Neuronal stem cell (in vitro differentiated cells): ENCODE measurements around the gene ZMYM3.

Experiments
- DNase-seq: peaks from one replicate; pipeline ENCODE4 v3.0.0-alpha.2; 2013; ENCODE audit warnings: low spot score
- H2AFZ ChIP-seq: one replicate; pipeline ENCODE4 v1.6.1; 2013; ENCODE audit warnings: mild to moderate bottlenecking, low read length, inconsistent platforms
- H2AK5ac ChIP-seq: 2 replicates; pipeline ENCODE4 v1.6.1; 2013; ENCODE audit warnings: low read depth, mild to moderate bottlenecking, inconsistent platforms, low read length, moderate library complexity, mixed read lengths
- H2BK120ac ChIP-seq: 2 replicates; pipeline ENCODE4 v1.6.1; 2013; ENCODE audit warnings: low read depth, mild to moderate bottlenecking, inconsistent platforms, low read length, moderate library complexity, mixed read lengths
- H2BK12ac ChIP-seq: one replicate; pipeline ENCODE4 v1.6.1; 2013; ENCODE audit warnings: low read length, inconsistent platforms
- H2BK15ac ChIP-seq: 2 replicates; pipeline ENCODE4 v1.6.1; 2013; ENCODE audit warnings: mild to moderate bottlenecking, low read length, inconsistent platforms, mixed read lengths
- H2BK5ac ChIP-seq: one replicate; pipeline ENCODE4 v1.6.1; 2013; ENCODE audit warnings: inconsistent platforms, mild to moderate bottlenecking, low read length, moderate library complexity
- H3K14ac ChIP-seq: one replicate; pipeline ENCODE4 v1.6.1; 2013; ENCODE audit warnings: low read length, inconsistent platforms
- H3K18ac ChIP-seq: 2 replicates; pipeline ENCODE4 v1.6.1; 2013; ENCODE audit warnings: low read length, inconsistent platforms
- H3K23ac ChIP-seq: 2 replicates; pipeline ENCODE4 v1.6.1; 2013; ENCODE audit warnings: low read depth, mild to moderate bottlenecking, mixed read lengths, low read length, inconsistent platforms; ENCODE audit not compliant: poor library complexity
- H3K27ac ChIP-seq: replicated peaks from 3 replicates; pipeline ENCODE4 v1.5.1; 2013; ENCODE audit warnings: low read length, inconsistent platforms
- H3K27me3 ChIP-seq, 3 experiments: 2 replicates each; pipeline ENCODE4 v1.6.1; 2013; ENCODE audit warnings: low read length in 3 of 3, mild to moderate bottlenecking in 2 of 3, inconsistent platforms in 1 of 3, low read depth in 1 of 3, mixed read lengths in 1 of 3, moderate library complexity in 1 of 3; ENCODE audit not compliant: control insufficient read depth in 3 of 3, insufficient read depth in 3 of 3
- H3K36me3 ChIP-seq, 2 donors: replicated peaks in 1 of 2; 2 replicates each; pipeline ENCODE4 v1.6.1; 2013; ENCODE audit warnings: low read length in 2 of 2; ENCODE audit not compliant: control insufficient read depth in 2 of 2, insufficient read depth in 2 of 2
- H3K4ac ChIP-seq: 2 replicates; pipeline ENCODE4 v1.6.1; 2013; ENCODE audit warnings: inconsistent platforms, mild to moderate bottlenecking, low read length, moderate library complexity
- H3K4me1 ChIP-seq, 2 donors: 1 replicate in 1 of 2; 2 replicates in 1 of 2; pipeline ENCODE4 v1.6.1; 2013; ENCODE audit warnings: low read length in 2 of 2, low read depth in 1 of 2; ENCODE audit not compliant: control insufficient read depth in 2 of 2, insufficient read depth in 1 of 2
- H3K4me2 ChIP-seq: one replicate; pipeline ENCODE4 v1.6.1; 2013; ENCODE audit warnings: mild to moderate bottlenecking, low read length, inconsistent platforms; ENCODE audit not compliant: insufficient read depth, poor library complexity, severe bottlenecking
- H3K4me3 ChIP-seq, 2 donors: 2 replicates each; pipeline ENCODE4 v1.5.1; 2013; ENCODE audit warnings: low read length in 2 of 2, mild to moderate bottlenecking in 2 of 2, inconsistent platforms in 1 of 2, moderate library complexity in 1 of 2
- H3K79me1 ChIP-seq: one replicate; pipeline ENCODE4 v1.6.1; 2013; ENCODE audit warnings: low read depth, mild to moderate bottlenecking, inconsistent platforms, low read length, moderate library complexity
- H3K9ac ChIP-seq: one replicate; pipeline ENCODE4 v1.6.1; 2013; ENCODE audit warnings: mild to moderate bottlenecking, low read depth, low read length, inconsistent platforms; ENCODE audit not compliant: poor library complexity
- H3K9me3 ChIP-seq, 2 donors: replicated peaks in 1 of 2; 2 replicates each; pipeline versions ENCODE3 to v1.6.1; 2013; ENCODE audit warnings: low read length in 2 of 2, mild to moderate bottlenecking in 2 of 2, inconsistent platforms in 1 of 2, low read depth in 1 of 2, mixed read lengths in 1 of 2, moderate library complexity in 1 of 2; ENCODE audit not compliant: control insufficient read depth in 2 of 2, insufficient read depth in 1 of 2
- H4K8ac ChIP-seq: one replicate; pipeline ENCODE4 v1.6.1; 2013; ENCODE audit warnings: low read depth, mild to moderate bottlenecking, inconsistent platforms, low read length, moderate library complexity
- H4K91ac ChIP-seq: one replicate; pipeline ENCODE4 v1.6.1; 2013; ENCODE audit warnings: low read length, low read depth, mild to moderate bottlenecking, inconsistent platforms; ENCODE audit not compliant: poor library complexity
- WGBS, 2 donors: extraction: QIAGEN DNeasy Blood & Tissue Kit; methylation state at CpG; one replicate each; pipeline ENCODE4 v1.1.7; 2013; ENCODE audit warnings: missing lambda C conversion rate in 2 of 2, mixed read lengths in 1 of 2; ENCODE audit not compliant: insufficient read length in 2 of 2, insufficient replicate concordance in 1 of 2; ENCODE audit errors: extremely low coverage in 2 of 2; 5-methylcytosine and 5-hydroxymethylcytosine counted together

ZMYM3 gene

DNA sequence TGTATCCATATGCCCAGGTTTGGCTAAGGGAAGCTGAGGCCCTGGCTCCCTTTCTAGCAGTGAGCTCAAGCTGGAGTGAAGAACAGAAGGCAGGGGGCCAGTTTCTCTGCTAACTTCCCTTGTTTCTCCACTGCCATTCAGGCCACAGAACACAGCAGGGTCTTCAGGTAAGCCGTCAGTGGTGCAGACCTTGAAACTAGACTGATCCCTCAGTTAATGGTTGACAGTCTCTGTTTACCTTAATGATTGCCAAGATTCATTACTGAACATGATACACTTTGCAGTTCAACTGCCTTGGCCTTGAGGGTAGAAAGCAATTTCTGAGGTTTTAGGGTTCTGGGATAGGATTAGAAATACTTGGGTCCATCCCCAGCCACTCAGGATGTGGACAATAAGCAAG lies 39.8 kb downstream of the ZMYM3 start:
- Histone ChIP-seq H3K18ac (no peak overlapping the region), H4K8ac (no peak overlapping the region), H2AFZ (no peak overlapping the region), H3K9ac (no peak overlapping the region), H3K4ac (no peak overlapping the region), H3K27me3 (no peaks in the 10 kb centered on the region), H3K23ac (no peak overlapping the region), H2BK120ac (no peak overlapping the region), H3K27ac (no peak overlapping the region), H3K36me3 (no peaks in the 10 kb centered on the region), H2BK5ac (no peak overlapping the region), H3K4me2 (no peak overlapping the region), H3K4me1 (peaks cover 3 to 6% of the 10 kb centered on the region in 2 donors), H3K4me3 (no peak overlapping the region), H2BK12ac (no peak overlapping the region), H2BK15ac (no peak overlapping the region), H4K91ac (no peak overlapping the region), H3K14ac (no peak overlapping the region), H3K79me1 (no peaks in the 10 kb centered on the region), H2AK5ac (no peak overlapping the region), H3K9me3 (no peaks in the 10 kb centered on the region)
- no CpG with 5 or more reads among the region's 1 CpG for WGBS, 2 donors
- DNase-seq, result no peak

- Histone ChIP-seq H3K27me3 (no peaks in the 10 kb centered on the region), H3K4me1 (peaks cover 3 to 6% of the 10 kb centered on the region in 2 donors), H3K14ac (no peak overlapping the region), H3K79me1 (no peaks in the 10 kb centered on the region), H4K91ac (no peak overlapping the region), H2BK120ac (no peak overlapping the region), H3K4me3 (no peak overlapping the region), H2AK5ac (no peak overlapping the region), H3K9ac (no peak overlapping the region), H3K4ac (no peak overlapping the region), H2AFZ (no peak overlapping the region), H4K8ac (no peak overlapping the region), H2BK5ac (no peak overlapping the region), H2BK12ac (no peak overlapping the region), H3K23ac (no peak overlapping the region), H3K18ac (no peak overlapping the region), H2BK15ac (no peak overlapping the region), H3K27ac (no peak overlapping the region), H3K4me2 (no peak overlapping the region), H3K9me3 (no peaks in the 10 kb centered on the region), H3K36me3 (no peaks in the 10 kb centered on the region)
- WGBS, 2 donors, result no CpG with 5 or more reads among the region's 5 CpGs
- DNase-seq, result no peak
Observed at GRCh38 chrX:71212536-71212935, 41.4 kb downstream of the ZMYM3 start.

GRCh38 chrX:71210816-71211215 lies 43.1 kb downstream of the ZMYM3 start:
- Histone ChIP-seq H4K91ac (no peak overlapping the region), H3K9ac (no peak overlapping the region), H3K79me1 (no peaks in the 10 kb centered on the region), H3K4ac (no peak overlapping the region), H3K23ac (no peak overlapping the region), H2BK120ac (no peak overlapping the region), H2AK5ac (no peak overlapping the region), H2BK12ac (no peak overlapping the region), H3K36me3 (no peaks in the 10 kb centered on the region), H3K27me3 (no peaks in the 10 kb centered on the region), H4K8ac (no peak overlapping the region), H3K4me2 (no peak overlapping the region), H3K4me1 (no peaks in the 10 kb centered on the region), H2AFZ (no peak overlapping the region), H2BK5ac (no peak overlapping the region), H3K9me3 (no peaks in the 10 kb centered on the region), H3K27ac (no peak overlapping the region), H3K14ac (no peak overlapping the region), H3K4me3 (no peak overlapping the region), H2BK15ac (no peak overlapping the region), H3K18ac (no peak overlapping the region)
- WGBS, 2 donors, result no CpG with 5 or more reads among the region's 3 CpGs
- no peak for DNase-seq

- no peak overlapping the region for H2BK5ac ChIP-seq
Observed at GRCh38 chrX:71199252-71200008, 54.5 kb downstream of the ZMYM3 start.

More at GRCh38 chrX:71199252-71200008, 54.5 kb downstream of the ZMYM3 start:
- Histone ChIP-seq H4K8ac (no peak overlapping the region), H3K4me2 (no peak overlapping the region), H2AFZ (no peak overlapping the region), H3K14ac (no peak overlapping the region), H3K9me3 (no peaks in the 10 kb centered on the region), H2AK5ac (no peak overlapping the region), H3K36me3 (no peaks in the 10 kb centered on the region), H3K9ac (no peak overlapping the region), H3K27me3 (no peaks in the 10 kb centered on the region), H3K4ac (no peak overlapping the region), H3K79me1 (no peaks in the 10 kb centered on the region), H2BK15ac (no peak overlapping the region), H3K4me3 (no peak overlapping the region), H2BK12ac (no peak overlapping the region), H3K27ac (no peak overlapping the region), H4K91ac (no peak overlapping the region), H2BK120ac (no peak overlapping the region), H3K23ac (no peak overlapping the region), H3K18ac (no peak overlapping the region), H3K4me1 (no peaks in the 10 kb centered on the region)
- no CpG with 5 or more reads among the region's 7 CpGs for WGBS, 2 donors
- DNase-seq, result no peak
